Superior temporal gyrus (tissue), 1 donor: ENCODE data around the gene TGM5.
"Not testable (repeated sequence)": the region's sequence is repeated elsewhere in the genome, so short reads cannot be mapped to it uniquely, and the experiment has no call there.

Experiments
- DNase-seq: peaks from one replicate; pipeline ENCODE4 v3.0.0-alpha.2; 2016; ENCODE audit errors: extremely low spot score

Gene TGM5

GRCh38 chr15:43266834-43267233, at the start of gene TGM5:
Gene TGM5, minus strand, starts transcription at chr15:43266928. Its CDS starts 79 bp downstream, at chr15:43266849.
- no peak for DNase-seq

GRCh38 chr15:43314171-43314570, 47.4 kb upstream of the TGM5 start:
- DNase-seq: no peak

GRCh38 chr15:43312378-43312777, 45.6 kb upstream of the TGM5 start:
- DNase-seq: no peak

GRCh38 chr15:43302205-43302817, 35.6 kb upstream of the TGM5 start, which contains the start of gene TGM7:
Gene TGM7, minus strand, starts transcription at chr15:43302255.
- no peak for DNase-seq

GRCh38 chr15:43299884-43300283, 33.2 kb upstream of the TGM5 start:
- DNase-seq: no peak

- DNase-seq: no peak
These were observed 32.7 kb upstream of the TGM5 start for GRCh38 chr15:43299411-43299810.

- DNase-seq: no peak
These were observed 27.5 kb upstream of the TGM5 start for GRCh38 chr15:43294091-43294706.

- DNase-seq: no peak
These were observed 26.7 kb upstream of the TGM5 start for GRCh38 chr15:43293432-43293831.

- no peak for DNase-seq
These were observed 25.8 kb upstream of the TGM5 start for GRCh38 chr15:43292375-43293078.

- DNase-seq: not testable (repeated sequence)
These were observed 22.9 kb upstream of the TGM5 start for GRCh38 chr15:43289656-43290055.

GRCh38 chr15:43287254-43287653, 20.5 kb upstream of the TGM5 start:
- no peak for DNase-seq

- no peak for DNase-seq
These were observed 19.3 kb upstream of the TGM5 start for GRCh38 chr15:43286074-43286473.

- DNase-seq: peak; percentile 92
These were observed 18.9 kb upstream of the TGM5 start for GRCh38 chr15:43285609-43286037.

GRCh38 chr15:43283526-43283925, 16.8 kb upstream of the TGM5 start:
- DNase-seq: no peak

GRCh38 chr15:43281926-43282602, 15.3 kb upstream of the TGM5 start:
- DNase-seq: no peak

GRCh38 chr15:43280996-43281395, 14.3 kb upstream of the TGM5 start:
- no peak for DNase-seq

- DNase-seq: no peak
These were observed 12.8 kb upstream of the TGM5 start for GRCh38 chr15:43279496-43279895.

GRCh38 chr15:43278869-43279268, 12.1 kb upstream of the TGM5 start:
- no peak for DNase-seq

GRCh38 chr15:43277901-43278300, 11.2 kb upstream of the TGM5 start:
- no peak for DNase-seq

- DNase-seq: no peak
These were observed 10.6 kb upstream of the TGM5 start for GRCh38 chr15:43277231-43277823.

GRCh38 chr15:43276563-43277200, 10.0 kb upstream of the TGM5 start:
- no peak for DNase-seq
